Activated naive CD8-positive, alpha-beta T cell treated with anti-CD3 and anti-CD28 coated beads, Interleukin-2, amount 50 U/mL, for 24 hours (primary cell): ENCODE data around the gene TULP4.
A peak's percentile ranks its signal among the peaks of the same experiment; 100 is the strongest.

Experiments used
- ATAC-seq: fragments of 150-1000 bp; cut with Tn5 transposase; one replicate; pipeline ENCODE4 v1.10.0; 2021
- DNase-seq: peaks from one replicate; pipeline ENCODE4 v3.0.0; 2021
- H3K27ac Mint-ChIP-seq: one replicate; pipeline ENCODE4 v1.8.0; 2021; ENCODE audit warnings: mild to moderate bottlenecking, mixed read lengths
- H3K27me3 Mint-ChIP-seq: one replicate; pipeline ENCODE4 v1.8.0; 2021; ENCODE audit warnings: mixed read lengths
- H3K36me3 Mint-ChIP-seq: one replicate; pipeline ENCODE4 v1.8.0; 2021; ENCODE audit warnings: low read depth, mixed read lengths
- H3K4me1 Mint-ChIP-seq: one replicate; pipeline ENCODE4 v1.8.0; 2021; ENCODE audit warnings: mixed read lengths
- H3K4me3 Mint-ChIP-seq: one replicate; pipeline ENCODE4 v1.8.0; 2021; ENCODE audit warnings: mild to moderate bottlenecking, moderate library complexity, mixed read lengths
- H3K9me3 Mint-ChIP-seq: one replicate; pipeline ENCODE4 v1.8.0; 2021; ENCODE audit warnings: mixed read lengths

The TULP4 gene, protein sequence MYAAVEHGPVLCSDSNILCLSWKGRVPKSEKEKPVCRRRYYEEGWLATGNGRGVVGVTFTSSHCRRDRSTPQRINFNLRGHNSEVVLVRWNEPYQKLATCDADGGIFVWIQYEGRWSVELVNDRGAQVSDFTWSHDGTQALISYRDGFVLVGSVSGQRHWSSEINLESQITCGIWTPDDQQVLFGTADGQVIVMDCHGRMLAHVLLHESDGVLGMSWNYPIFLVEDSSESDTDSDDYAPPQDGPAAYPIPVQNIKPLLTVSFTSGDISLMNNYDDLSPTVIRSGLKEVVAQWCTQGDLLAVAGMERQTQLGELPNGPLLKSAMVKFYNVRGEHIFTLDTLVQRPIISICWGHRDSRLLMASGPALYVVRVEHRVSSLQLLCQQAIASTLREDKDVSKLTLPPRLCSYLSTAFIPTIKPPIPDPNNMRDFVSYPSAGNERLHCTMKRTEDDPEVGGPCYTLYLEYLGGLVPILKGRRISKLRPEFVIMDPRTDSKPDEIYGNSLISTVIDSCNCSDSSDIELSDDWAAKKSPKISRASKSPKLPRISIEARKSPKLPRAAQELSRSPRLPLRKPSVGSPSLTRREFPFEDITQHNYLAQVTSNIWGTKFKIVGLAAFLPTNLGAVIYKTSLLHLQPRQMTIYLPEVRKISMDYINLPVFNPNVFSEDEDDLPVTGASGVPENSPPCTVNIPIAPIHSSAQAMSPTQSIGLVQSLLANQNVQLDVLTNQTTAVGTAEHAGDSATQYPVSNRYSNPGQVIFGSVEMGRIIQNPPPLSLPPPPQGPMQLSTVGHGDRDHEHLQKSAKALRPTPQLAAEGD (N-terminal part only)

DNA sequence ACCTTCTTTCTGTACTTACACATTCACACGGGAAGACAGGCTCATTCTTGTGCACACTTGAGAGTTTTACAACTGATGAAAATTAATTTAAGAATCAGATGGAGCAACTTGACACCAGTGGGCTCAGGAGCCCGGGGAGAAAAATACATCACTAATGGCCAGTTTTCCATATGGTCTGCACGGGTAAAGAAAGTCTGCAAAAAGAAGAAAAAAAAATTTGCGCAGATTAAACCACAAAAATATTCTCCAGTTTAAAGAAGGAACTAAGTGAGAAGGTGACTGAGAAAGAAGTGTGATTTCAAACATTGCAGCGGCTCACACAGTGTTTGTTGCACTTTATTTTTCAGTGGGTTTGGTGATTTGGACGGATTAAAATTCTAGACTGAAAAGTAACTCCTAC, at the start of gene TULP4:
TULP4 (plus strand) TSS at position 301 of the 400 bp plus-strand sequence. CDS start 1,552 bp downstream, outside the sequence.
- Mint-ChIP-seq H3K27me3 (no peaks in the 10 kb centered on the region), H3K27ac (no peak within 1 kb of the TSS), H3K4me1 (peaks cover 4% of the 10 kb centered on the region), H3K9me3 (no peaks in the 10 kb centered on the region), H3K4me3 (no peak within 1 kb of the TSS), H3K36me3 (peaks cover 41% of the 10 kb centered on the region)
- no peak for DNase-seq
- no peak for ATAC-seq

DNA sequence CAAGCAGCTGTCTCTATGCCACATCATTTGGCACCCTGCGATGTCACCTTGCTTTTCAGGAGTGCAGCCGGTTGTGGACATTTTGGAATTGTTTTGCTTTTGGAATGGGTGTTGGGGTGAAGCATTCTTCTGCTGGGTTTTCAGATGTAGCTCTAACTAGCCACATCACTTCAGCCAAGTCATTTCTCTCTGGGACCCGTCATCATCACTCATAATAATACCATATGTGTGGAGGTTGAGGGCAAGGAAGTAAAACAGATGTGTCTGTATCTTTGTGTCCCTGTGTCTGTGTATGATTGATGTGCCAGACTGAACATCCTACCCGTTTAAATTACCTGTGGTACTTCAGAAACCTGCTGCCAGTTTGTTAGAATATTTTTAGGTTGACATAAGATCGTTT, 49.5 kb upstream of the TULP4 start:
- H3K4me1 Mint-ChIP-seq, result peaks cover 2% of the 10 kb centered on the region
- H3K9me3 Mint-ChIP-seq, result no peaks in the 10 kb centered on the region
- H3K4me3 Mint-ChIP-seq, result no peak overlapping the region
- H3K27me3 Mint-ChIP-seq, result no peaks in the 10 kb centered on the region
- DNase-seq (no peak), ATAC-seq (peak; percentile 66)
- H3K27ac Mint-ChIP-seq, result no peak overlapping the region
- H3K36me3 Mint-ChIP-seq, result no peaks in the 10 kb centered on the region

DNA sequence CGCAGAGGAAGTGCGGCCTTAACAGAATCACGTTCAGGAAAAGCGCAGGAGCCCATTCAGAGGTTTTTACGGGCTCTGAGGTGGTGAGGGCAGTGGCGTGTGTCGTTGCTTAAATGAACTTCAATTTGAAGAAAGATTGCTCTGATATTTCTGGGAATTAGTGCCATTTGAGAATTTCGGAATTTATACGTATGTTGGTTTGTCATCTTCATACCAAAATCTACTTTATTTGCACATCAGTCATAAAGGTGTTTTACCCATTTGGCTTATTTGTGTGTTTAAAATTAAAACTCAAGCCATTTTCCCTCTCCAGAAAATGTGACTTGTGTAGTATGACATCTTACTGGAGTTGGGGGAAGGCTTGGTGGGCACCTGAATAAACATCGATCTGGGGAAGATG, 48.1 kb upstream of the TULP4 start:
- Mint-ChIP-seq H3K27ac (no peak overlapping the region), H3K4me1 (no peaks in the 10 kb centered on the region)

DNA sequence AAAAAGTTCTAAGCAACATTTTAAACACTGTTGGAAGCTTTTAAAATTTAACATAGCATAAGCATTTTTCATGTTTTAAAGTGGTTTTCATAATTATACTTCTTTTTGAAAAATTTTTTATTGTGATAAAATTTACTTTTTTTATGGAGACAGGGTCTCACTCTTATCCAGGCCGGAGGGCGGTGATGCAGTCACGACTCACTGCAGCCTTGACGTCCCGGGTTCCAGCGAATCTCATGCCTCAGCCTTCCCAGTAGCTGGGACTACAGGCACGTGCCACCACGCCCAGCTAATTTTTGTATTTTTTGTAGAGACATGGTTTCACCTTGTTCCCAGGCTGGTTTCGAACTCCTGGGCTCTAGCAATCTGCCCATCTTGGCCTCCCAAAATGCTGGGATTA, 46.1 kb upstream of the TULP4 start:
- DNase-seq (no peak), ATAC-seq (no peak)
- Mint-ChIP-seq H3K36me3 (no peaks in the 10 kb centered on the region), H3K9me3 (no peaks in the 10 kb centered on the region), H3K4me3 (no peak overlapping the region), H3K27ac (no peak overlapping the region), H3K27me3 (no peaks in the 10 kb centered on the region), H3K4me1 (peaks cover 11% of the 10 kb centered on the region)

More for the DNA sequence above, 48.1 kb upstream of the TULP4 start:
- DNase-seq (no peak), ATAC-seq (no peak)
- H3K9me3 Mint-ChIP-seq, result no peaks in the 10 kb centered on the region
- H3K36me3 Mint-ChIP-seq, result no peaks in the 10 kb centered on the region
- no peaks in the 10 kb centered on the region for H3K27me3 Mint-ChIP-seq
- no peak overlapping the region for H3K4me3 Mint-ChIP-seq

DNA sequence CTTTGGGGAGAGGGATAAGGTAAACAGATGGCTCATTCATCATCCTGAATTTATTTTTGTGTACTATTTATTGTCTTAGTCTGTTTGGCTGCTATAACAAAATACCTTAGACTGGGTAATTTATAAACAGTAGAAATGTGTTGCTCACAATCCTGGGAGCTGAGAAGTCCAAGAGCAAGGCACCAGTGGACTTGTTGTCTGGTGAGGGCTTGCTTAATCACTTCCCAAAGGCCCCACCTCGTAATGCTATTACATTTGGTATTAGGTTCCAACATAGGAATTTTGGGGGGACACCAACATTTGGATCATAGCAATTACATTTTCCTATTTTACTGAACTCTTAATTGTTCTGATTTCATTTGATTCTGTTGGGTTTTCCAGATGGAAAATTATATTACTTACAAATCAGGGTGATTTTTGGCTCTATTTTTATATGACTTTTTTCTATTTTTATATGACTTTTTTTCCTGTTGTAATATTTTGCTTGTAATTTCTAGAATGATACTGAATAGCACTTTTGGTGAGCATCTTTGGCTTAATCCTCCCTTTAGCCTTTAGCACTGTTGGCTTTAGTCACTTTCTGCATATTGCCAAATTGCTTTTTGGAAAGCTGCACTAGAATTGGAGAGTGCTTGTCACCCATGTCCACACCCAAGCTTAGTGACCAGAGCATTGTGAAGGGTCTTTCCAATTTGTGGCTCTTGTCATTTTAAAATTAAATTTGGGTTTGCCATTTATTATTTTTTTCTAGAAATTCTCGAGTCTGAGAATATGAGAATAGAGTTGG, 43.7 kb upstream of the TULP4 start:
- peaks cover 22% of the 10 kb centered on the region for H3K4me1 Mint-ChIP-seq
- no peak overlapping the region for H3K4me3 Mint-ChIP-seq
- no peaks in the 10 kb centered on the region for H3K27me3 Mint-ChIP-seq
- H3K27ac Mint-ChIP-seq, result no peak overlapping the region
- H3K9me3 Mint-ChIP-seq, result no peaks in the 10 kb centered on the region
- H3K36me3 Mint-ChIP-seq, result peaks cover 6% of the 10 kb centered on the region
- ATAC-seq (no peak), DNase-seq (no peak)

DNA sequence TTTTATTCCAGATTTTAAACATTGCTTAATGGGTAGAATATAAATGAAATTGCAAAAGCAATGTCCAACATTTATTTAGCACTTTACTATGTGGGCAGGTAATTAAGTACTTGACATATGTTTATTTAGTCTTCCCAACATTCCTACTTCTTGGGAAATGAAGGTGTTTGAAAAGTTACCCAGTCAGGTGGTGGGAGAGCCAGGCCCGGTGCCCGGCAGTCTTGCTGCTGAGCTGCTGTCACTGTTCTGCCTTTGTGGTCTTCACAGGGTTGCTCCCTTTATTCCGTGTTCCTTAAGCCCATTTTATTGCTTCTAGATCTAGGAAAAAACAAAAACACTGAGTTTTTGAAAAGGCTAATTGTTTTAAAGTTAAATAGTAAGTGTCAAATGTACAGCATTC, 42.6 kb upstream of the TULP4 start:
- ATAC-seq (no peak), DNase-seq (no peak)
- Mint-ChIP-seq H3K27ac (no peak overlapping the region), H3K4me3 (no peak overlapping the region), H3K36me3 (peaks cover 9% of the 10 kb centered on the region), H3K4me1 (peaks cover 22% of the 10 kb centered on the region), H3K27me3 (no peaks in the 10 kb centered on the region), H3K9me3 (no peaks in the 10 kb centered on the region)

DNA sequence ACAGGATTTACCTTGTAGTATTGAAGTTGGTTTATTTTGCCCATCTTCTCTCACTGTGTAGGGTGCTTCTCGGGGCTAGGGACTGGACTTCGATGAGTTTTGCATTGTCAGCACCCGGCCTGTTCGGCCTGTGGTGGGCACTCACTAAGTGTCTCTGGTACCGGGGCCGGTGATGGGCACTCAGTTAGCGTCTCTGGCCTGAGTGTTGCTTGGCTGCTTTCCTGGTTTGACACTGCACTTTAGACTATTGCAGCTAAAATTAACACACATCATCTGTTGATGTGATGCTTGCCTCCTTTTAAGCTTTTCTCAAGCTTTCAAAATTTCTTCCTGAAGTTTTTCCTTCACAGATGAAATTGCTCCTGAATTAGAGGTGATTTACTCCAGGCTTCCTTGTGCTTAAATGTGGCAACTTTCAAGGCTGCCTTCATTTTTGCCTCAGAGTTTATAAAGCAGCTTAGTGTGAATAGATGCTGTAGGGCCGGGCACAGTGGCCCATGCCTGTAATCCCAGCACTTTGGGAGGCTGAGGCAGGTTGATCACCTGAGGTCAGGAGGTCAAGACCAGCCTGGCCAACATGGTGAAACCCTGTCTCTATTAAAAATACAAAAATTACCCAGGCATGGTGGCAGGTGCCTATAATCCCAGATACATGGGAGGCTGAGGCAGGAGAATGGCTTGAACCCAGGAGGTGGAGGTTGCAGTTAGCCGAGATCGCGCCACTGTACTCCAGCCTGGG, 41.7 kb upstream of the TULP4 start:
- no peak for ATAC-seq
- peak overlapping the region; percentile 8 for H3K27ac Mint-ChIP-seq
- peaks cover 22% of the 10 kb centered on the region for H3K4me1 Mint-ChIP-seq

DNA sequence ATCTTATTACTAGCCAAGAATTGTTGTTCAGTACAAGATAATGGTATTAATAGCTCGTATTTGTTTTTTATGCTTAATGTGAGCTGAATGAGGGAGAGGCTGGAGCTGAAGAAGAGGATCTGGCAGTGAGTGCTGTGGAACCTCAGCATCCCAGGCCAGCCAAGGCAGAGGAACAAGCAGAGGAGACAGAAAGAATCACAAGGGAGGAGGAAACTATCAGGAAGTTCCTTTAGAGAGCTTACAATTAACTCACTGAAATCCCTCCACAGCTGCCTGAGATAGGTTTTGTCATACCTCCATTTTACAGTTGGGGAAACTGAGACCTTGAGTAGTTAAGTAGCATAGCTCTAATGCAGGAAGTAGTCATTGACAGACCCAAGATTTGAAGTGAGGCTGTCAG, 39.9 kb upstream of the TULP4 start:
- ATAC-seq, result no peak
- Mint-ChIP-seq H3K36me3 (peaks cover 12% of the 10 kb centered on the region), H3K27ac (no peak overlapping the region), H3K27me3 (no peaks in the 10 kb centered on the region), H3K4me3 (no peak overlapping the region), H3K4me1 (peaks cover 22% of the 10 kb centered on the region), H3K9me3 (no peaks in the 10 kb centered on the region)
- DNase-seq, result no peak

More for the DNA sequence above, 41.7 kb upstream of the TULP4 start:
- Mint-ChIP-seq H3K4me3 (peak overlapping the region; percentile 11), H3K36me3 (peaks cover 12% of the 10 kb centered on the region), H3K27me3 (no peaks in the 10 kb centered on the region), H3K9me3 (no peaks in the 10 kb centered on the region)
- DNase-seq, result no peak

DNA sequence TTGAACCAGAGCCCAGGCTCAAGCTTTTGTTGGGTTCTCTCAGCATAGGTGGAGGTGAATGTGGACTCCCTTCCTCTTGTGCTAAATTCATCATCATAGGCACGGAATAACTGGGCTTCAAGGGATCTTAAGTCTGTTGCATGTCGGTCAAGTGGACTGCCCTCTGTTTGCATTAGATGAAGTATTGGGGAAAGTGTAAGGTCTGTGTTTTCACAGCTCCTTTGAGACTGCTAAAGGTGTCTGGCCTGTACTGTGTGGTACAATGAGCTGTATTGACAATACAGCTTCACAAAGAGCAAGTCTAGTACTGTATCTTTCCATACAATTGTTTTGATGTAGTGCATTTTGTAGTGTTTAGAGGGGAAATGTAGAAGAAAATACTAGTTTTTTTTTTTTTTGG, 34.3 kb upstream of the TULP4 start:
- Mint-ChIP-seq H3K36me3 (peaks cover 10% of the 10 kb centered on the region), H3K27ac (no peak overlapping the region), H3K4me1 (peaks cover 2% of the 10 kb centered on the region), H3K4me3 (no peak overlapping the region), H3K27me3 (no peaks in the 10 kb centered on the region), H3K9me3 (no peaks in the 10 kb centered on the region)
- no peak for DNase-seq
- ATAC-seq, result no peak

DNA sequence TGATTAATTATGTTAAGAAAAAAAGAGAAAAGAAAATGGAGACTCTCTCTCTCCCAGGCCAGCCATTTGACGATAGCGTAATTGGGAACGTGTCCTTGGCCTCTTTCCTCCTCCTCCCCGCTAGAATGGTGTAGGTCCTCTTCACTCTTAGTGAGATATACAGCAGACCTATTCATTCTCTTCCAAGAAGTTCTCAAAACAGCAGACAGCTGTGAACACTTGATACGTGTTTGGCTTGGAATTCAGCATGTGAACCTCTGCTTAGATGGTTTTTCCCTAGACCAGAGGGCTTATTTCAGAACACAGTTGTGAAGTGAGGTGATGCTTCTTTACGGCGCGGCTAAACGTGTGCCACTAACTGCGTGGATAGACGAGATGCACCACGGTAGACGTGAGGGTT, 32.6 kb upstream of the TULP4 start:
- ATAC-seq (no peak), DNase-seq (no peak)
- no peak overlapping the region for H3K4me3 Mint-ChIP-seq
- no peaks in the 10 kb centered on the region for H3K9me3 Mint-ChIP-seq
- H3K27me3 Mint-ChIP-seq, result no peaks in the 10 kb centered on the region
- H3K36me3 Mint-ChIP-seq, result peaks cover 3% of the 10 kb centered on the region
- H3K27ac Mint-ChIP-seq, result no peak overlapping the region
- H3K4me1 Mint-ChIP-seq, result peaks cover 18% of the 10 kb centered on the region

DNA sequence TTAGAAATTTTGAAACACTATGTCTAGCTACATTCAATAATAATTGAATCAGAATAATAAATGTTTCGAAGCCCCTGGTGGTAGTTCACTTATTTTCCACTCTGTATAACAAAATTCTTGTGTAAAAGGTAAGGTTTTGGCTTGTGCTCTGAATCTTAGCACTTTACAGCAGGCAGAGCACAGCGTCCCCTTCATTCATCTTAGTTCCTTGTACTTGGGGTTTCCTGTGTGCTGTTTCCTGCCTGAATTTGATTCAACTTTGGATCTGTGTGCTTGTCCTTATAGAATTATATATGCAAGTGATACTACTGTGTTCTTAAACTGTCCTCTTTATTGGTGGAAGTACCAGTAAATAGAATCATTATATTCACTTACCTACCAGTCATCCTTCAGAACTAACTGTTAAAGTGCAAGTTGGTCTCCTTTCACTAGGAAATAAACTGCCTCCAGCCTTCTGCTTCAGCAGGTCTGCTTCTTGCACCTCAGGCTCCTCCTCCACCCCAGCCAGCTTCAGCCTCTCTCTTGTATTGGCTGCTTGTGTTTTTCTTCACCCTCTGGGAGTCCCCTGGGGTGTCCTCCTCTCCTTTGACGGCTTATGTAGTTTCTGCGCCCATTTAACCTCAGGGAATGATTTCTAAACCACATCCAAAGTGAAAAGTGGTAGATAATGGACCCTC, 28.8 kb upstream of the TULP4 start:
- ATAC-seq (peak; percentile 71), DNase-seq (no peak)
- Mint-ChIP-seq H3K36me3 (peaks cover 1% of the 10 kb centered on the region), H3K4me3 (no peak overlapping the region), H3K4me1 (peaks cover 29% of the 10 kb centered on the region), H3K27me3 (no peaks in the 10 kb centered on the region), H3K27ac (peak overlapping the region; percentile 9), H3K9me3 (no peaks in the 10 kb centered on the region)

DNA sequence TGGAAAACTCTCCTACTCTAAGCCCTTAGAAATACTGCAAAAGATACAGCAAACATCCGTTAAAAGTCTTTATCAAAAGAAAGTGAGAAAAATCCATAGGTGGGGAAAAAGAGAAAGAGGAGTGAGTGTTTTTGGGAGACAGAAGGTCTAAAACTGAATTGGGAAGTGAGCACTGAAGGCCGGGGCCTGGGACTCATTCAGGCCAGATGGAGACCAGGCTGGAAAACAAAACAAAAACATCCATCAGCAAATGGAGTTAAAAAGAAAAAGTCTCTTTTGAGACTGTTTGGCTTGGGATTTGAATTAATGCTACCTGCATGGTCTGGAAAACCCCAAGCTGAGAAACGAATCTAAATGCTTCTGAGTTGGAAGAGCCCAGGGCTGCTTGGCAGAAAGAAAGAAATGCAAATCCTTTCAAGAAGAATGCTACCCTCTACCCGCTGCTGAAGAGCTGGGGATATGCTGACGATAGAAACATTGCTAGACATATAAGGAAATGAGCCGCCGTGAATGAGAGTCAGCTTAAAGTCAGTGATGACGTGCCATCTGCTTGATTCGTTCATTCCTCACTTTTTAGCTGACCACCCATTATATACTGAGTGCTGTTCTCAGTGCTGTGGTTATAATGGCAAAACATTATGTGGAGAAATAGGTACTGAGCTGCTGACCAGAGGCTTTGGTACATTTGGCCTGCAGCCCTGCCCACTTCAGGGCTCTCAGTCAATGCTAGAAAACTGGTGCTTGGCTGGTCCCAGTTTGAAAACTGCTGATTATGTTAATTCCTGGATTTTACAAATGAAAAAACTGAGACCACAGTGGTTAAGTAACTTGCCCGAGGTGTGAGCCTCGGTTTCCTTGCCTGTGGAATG, 28.0 kb upstream of the TULP4 start:
- H3K4me1 Mint-ChIP-seq, result peaks cover 29% of the 10 kb centered on the region
- H3K27me3 Mint-ChIP-seq, result no peaks in the 10 kb centered on the region
- no peak for ATAC-seq
- H3K27ac Mint-ChIP-seq, result peak overlapping the region; percentile 9
- no peak for DNase-seq
- H3K36me3 Mint-ChIP-seq, result peaks cover 1% of the 10 kb centered on the region
- no peak overlapping the region for H3K4me3 Mint-ChIP-seq
- H3K9me3 Mint-ChIP-seq, result no peaks in the 10 kb centered on the region
